NT2/D1 (cell line): ENCODE measurements around the gene WNT5B.

ENCODE experiments used
- SUZ12 ChIP-seq: IDR thresholded peaks from 2 replicates; pipeline ENCODE4 v1.6.1; 2011; ENCODE audit not compliant: insufficient read length, insufficient read depth; ENCODE audit errors: extremely low read depth
- YY1 ChIP-seq: IDR thresholded peaks from 2 replicates; pipeline ENCODE4 v1.6.1; 2011; ENCODE audit not compliant: insufficient read length, insufficient read depth
- ZNF274 ChIP-seq: IDR thresholded peaks from 2 replicates; pipeline ENCODE4 v1.6.1; 2011; ENCODE audit warnings: mild to moderate bottlenecking, low read depth, low read length

GRCh38 chr12:1630133-1630826, 1.2 kb downstream of the WNT5B start:
- TF ChIP-seq ZNF274, result no peak
- peak; percentile 71 for TF ChIP-seq SUZ12
- TF ChIP-seq YY1, result no peak
